GM19452 (cell line): ENCODE measurements around the gene ZNRD2.

ENCODE experiments used
- ATAC-seq: cut with Tn5 transposase; IDR thresholded peaks from one replicate; pipeline ENCODE4 v1.9.1; 2021; ENCODE audit not compliant: unreplicated experiment

ZNRD2 gene

GRCh38 chr11:65537620-65538231 lies 32.6 kb upstream of the ZNRD2 start:
- no peak for ATAC-seq

DNA sequence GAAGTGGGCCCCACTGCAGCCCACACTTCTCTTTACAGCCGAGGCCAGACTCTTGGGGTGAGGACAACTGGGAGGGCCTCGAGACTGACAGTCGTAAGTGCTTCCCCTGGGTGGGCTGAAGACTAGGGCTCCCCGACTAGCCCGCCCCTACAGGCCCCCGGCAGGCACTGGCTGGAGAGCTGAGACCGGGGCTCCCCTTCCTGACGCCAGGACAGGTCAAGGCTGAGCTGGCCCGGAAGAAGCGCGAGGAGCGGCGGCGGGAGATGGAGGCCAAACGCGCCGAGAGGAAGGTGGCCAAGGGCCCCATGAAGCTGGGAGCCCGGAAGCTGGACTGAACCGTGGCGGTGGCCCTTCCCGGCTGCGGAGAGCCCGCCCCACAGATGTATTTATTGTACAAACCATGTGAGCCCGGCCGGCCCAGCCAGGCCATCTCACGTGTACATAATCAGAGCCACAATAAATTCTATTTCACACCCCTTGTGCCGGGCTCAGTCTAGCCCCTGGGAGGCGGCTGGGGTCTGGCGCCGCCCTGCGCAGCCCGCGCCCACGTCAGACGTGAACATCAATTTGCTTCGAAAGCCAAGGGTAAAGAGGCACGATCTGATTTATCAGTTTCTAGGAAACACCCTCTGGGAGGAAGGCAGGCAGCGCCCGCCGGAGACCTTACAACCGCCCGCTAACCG lies 31.9 kb upstream of the ZNRD2 start:
- no peak for ATAC-seq

DNA sequence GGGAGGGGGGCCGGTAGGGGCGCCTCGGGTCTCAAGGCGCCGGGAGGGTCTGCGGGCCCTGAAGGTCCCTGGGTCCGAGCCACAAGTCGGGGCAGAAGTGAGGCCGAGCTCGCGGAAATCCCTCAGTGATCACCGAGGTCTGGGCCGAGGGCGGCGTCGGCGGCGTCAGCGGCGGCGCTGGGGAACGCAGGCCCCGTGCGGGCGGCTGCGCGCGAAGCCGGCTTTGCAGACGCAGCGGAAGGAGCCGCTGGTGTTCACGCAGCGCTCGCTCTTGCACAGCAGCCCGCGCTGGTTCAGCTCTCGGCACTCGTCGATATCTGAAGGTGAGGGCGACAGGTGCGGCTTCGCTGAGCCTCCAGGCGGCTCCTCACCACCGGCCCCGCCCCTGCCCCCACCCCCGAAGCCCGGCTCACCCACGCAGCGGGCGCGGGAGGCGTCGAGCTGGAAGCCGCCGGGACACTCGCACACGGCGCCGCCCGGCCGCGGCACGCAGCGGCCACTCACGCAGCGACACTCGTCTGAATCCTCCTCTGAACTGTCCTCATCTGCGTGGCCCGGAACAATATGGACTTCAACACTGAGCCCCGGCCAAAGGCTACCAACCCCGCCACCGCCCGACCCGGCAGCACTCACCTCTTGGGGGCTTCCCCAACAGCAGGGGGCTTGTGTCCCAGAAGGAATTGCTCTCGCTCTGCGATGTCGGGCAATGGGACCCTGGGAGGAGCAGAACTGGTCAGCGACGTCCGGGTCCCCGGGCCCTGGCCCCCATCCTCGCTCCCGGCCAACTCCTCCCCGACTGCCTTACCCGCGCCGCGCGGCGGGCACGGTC lies 31.1 kb upstream of the ZNRD2 start:
- ATAC-seq: no peak

DNA sequence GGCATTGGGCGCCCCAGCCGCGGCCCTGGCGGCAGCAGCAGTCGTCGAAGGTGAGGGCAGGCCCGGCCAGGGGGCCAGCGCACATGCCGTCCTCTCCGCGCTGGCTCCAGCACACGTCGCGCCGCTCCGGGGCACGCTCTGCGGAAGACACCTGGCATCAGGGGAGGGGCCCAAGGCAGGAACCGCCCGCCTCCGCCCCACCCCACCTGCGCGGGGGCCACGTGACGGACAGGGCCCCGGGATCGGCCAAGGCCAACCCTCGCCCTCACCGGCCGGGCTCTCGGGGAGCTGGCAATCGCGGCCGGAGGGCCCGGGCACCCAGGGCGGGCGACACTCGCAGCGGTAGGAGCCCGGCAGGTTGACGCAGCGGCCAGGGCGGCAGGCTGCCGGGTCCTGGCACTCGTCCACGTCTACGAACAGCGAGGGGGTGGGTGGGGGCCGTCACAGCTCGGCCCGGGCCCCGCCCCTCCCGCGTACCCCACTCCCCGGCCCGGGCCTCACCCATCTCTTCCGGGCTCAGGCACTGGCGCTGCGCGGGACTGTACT lies 30.5 kb upstream of the ZNRD2 start:
- ATAC-seq: peak; percentile 50

DNA sequence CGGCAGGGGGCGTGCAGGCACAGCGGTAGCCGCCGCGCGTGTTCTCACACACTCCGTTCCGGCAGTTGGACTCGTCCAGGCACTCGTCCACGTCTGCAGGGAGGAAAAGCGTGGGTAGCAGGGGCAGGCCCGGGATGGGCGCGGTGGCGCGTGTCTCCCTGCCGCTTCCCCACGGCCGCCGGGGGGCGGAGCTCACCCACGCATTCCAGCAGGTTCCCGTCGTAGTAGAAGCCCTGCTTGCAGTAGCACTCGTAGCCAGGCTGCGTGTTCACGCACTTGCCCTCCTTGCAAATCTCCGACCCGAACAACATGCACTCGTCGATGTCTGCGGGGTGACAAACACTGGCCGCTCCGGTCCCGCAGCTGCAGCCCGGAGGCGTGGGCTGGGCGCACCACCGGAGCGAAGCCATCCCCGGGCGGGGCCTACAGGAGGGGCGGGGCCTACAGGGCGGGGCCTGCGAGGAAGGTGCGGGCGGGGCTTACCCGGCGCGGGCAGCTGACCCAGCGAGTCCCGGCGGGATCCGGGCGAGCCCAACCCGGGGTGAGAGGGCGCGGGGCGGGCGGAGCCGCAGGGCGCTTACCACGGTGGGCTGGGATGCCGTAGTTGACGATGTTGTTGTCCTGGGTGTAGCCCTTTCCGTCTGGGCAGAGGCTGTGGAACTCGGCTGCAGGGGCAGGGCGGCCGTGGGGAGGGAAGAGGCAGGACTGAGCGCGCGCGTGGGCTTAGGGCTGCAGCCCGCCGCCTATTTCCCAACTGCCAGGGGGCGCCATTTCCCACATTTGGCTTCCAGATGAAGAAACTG lies 29.8 kb upstream of the ZNRD2 start:
- peak; percentile 68 for ATAC-seq

GRCh38 chr11:65541093-65541982 lies 28.9 kb upstream of the ZNRD2 start:
- ATAC-seq: no peak

DNA sequence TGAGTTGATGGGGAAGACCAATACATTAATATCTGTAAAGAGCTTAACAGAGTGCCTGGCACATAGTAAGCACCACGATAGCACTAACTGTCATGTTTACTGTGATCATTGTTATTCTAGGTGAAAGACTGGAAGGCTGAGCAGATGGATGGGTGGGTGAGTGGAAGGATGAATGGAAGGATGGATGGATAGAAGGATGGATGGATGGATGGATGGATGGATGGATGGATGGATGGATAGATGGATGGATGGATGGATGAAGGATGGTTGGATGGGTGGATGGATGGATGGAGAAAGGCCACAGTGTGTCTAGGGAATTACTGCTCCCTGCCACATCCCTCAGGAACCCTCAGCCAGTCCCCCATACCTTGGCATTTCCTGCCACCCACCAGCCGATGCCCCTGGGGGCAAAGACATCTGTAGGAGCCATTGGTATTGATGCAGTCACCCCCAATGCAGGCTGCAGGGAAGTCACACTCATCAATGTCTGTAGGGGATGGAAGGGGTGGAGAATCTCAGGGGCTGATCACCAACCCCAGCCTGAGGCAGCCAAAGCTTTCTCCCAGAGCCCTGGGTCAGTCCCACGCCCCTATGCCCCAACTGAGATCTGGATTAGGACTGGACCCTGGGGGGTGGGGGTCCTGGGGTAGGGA lies 27.4 kb upstream of the ZNRD2 start:
- no peak for ATAC-seq

GRCh38 chr11:65545853-65546216 lies 24.4 kb upstream of the ZNRD2 start:
- ATAC-seq: no peak

DNA sequence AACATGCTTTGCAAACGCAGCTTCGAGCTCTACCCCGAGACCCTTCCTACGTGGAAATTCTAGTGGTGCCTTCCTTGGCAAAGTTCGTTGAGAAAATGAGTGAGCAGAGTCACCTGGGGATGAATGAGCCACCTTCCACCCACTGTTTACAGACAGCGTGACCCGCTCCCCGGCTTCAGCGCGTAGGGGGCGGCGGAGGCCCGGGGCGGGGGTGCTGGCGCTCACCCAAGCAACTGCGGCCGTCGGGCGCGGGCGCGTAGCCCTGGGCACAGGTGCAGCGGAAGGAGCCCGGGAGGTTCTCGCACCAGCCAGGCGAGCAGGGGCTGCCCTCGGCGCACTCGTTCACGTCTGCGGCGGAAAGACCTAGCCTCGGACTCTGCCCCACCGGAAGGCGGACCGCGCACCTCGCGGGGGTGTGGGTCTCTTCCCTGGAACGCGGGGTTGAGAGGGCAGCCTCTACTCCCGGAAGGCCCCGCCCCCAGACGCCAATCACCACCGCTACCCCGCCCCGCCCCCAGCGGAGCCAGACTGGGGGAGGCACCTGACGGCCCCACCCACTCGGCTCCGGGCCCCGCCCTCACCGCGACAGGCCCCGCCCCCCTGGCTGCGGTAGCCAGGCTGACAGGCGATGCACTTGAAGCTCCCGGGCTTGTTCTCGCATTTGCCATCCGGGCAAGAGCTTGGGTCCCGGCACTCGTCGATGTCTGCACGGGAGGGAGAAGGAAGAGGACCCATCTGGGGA lies 23.9 kb upstream of the ZNRD2 start:
- ATAC-seq: peak; percentile 77

- ATAC-seq: no peak
Measured at GRCh38 chr11:65547446-65548125, 22.7 kb upstream of the ZNRD2 start.

DNA sequence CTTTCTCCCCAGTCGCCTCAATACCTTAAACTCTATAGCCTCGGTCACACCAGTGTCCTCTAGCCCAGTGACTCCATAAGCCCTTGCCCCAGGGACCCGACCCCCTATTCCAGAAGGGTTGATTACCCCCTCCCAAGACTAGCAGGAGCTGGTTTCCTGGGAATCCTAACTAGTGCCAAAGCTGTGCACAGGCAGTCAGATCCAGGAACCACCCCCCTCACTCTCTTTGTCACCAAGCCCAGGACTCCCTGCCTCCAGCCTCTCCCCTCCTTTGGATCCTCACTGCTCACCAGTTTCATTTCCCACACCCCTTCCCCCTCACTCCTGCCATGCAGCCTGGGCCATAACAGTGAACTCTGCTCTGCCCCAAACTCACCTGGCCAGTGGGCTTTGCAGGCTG lies 21.9 kb upstream of the ZNRD2 start:
- no peak for ATAC-seq

DNA sequence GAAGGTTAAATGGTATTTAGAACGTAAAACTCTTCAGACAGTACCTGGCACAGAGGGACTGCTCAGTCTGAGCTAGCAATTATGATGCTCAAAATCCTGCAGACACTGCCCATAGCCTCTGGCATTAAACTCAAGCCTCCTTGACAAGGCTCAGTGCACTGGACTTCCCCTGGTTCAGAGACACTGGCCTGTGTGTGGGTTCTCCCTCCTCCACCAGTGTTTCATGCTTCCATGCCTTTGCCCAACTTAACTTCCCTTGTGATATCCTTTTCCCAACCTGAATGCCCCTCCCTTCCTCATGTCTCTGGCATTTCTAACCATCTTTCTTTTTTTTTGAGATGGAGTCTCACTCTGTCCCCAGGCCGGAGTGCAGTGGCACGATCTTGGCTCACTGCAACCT lies 21.2 kb upstream of the ZNRD2 start:
- ATAC-seq: no peak

- peak; percentile 59 for ATAC-seq
Measured at GRCh38 chr11:65551572-65552387, 18.5 kb upstream of the ZNRD2 start.

DNA sequence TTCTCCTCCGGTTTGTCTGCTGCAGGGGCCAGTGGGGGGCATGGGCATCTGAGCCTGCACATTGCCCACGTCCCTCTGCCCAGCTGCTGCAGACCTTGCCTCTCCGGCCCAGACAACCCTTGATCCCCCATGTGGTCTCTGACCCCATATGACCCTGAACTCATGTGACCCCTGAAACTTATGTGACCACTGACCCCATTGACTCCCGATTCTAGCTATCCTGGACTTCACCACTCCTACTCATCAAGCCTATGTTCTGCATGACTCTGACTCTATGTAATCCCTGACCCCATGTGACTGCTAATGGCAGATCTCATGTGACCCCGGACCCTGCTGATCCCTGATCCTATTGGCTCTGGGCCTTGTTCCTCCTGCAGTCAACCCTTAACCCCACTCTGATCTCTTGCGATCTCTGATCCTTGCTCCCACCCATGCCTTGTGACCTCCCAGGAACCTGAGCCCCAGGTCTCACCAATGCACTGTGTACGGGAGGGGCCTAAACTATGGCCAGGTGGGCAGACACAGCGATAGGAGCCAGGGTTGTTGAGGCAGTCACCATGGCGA lies 17.8 kb upstream of the ZNRD2 start:
- no peak for ATAC-seq

- no peak for ATAC-seq
Measured at GRCh38 chr11:65553301-65554001, 16.8 kb upstream of the ZNRD2 start.

DNA sequence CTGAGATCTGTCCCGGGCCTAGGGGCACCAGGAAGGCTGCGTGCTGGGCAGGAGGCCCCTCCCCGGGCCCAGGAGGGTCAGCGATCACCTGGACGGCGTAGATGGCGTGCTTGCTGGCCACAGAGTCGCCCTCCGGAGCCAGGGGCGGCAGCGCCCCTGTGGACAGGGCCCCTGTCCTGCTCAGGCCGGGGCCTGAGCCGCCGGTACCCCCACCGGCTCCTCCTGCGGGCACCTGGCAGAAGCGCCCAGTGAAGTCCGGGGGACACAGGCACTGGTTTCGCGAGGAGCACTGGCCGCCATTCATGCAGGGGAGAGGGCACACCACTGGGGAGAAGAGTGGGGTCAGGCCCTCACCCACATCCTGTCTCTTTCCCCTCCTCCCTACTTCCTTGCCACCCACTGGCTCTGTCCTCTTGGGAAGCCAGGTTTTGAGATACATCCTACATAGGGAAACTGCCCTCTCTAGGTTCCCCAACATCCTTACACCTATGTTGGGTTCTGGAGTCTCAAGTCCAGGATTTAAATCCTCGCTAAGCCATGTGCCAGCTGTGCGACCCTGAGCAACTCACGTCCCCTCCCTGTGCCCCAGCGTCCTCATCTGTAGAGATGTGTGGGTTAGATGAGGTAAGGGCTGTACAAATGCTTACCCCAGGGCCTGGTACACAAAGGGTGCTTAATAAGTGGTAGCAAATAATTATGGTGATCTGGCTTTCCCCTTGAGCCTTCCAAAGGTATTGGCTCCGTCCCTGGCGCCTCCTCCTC lies 16.0 kb upstream of the ZNRD2 start:
- no peak for ATAC-seq
